Lower lobe of right lung (tissue), 2 donors: ENCODE data around the gene NOP16. TPM values are rescaled to one million over a fixed set of nuclear protein-coding genes. Genes with fewer than 3 reads are reported as not detected.
A peak's percentile ranks its signal among the peaks of the same experiment; 100 is the strongest.

Experiments used
- ATAC-seq, 2 donors: fragments of 200-7000 bp; cut with Tn5 transposase; one replicate each; pipeline ENCODE4 v1.9.1; 2020 to 2022; ENCODE audit warnings: mild to moderate bottlenecking in 2 of 2, moderate library complexity in 2 of 2
- DNase-seq: peaks from one replicate; pipeline ENCODE4 v3.0.0-alpha.2; 2020
- H3K27ac ChIP-seq: fragments of 200-600 bp; one replicate; pipeline ENCODE4 v1.8.0; 2022
- H3K27me3 ChIP-seq: fragments of 200-600 bp; one replicate; pipeline ENCODE4 v1.8.0; 2022; ENCODE audit warnings: low read depth
- H3K36me3 ChIP-seq: fragments of 200-600 bp; one replicate; pipeline ENCODE4 v1.8.0; 2022; ENCODE audit warnings: mild to moderate bottlenecking
- H3K4me1 ChIP-seq: fragments of 200-600 bp; one replicate; pipeline ENCODE4 v1.8.0; 2022
- H3K4me3 ChIP-seq: fragments of 200-600 bp; one replicate; pipeline ENCODE4 v1.8.0; 2022; ENCODE audit warnings: mild to moderate bottlenecking
- H3K9me3 ChIP-seq: fragments of 200-600 bp; one replicate; pipeline ENCODE4 v1.8.0; 2022
- intact Hi-C: fragments of 100-400 bp; cut with DNase I; formaldehyde crosslinking; loops from one replicate; pipeline ENCODE4 v1.11.0; 2022
- long read RNA-seq: library from polyadenylated mRNA; unstranded; transcript quantifications from one replicate; pipeline ENCODE4 v2.0.0, GENCODE V29; 2021
- total RNA-seq: library from RNA; stranded (reverse); fragmentation: NEBNext Ultra II Directional; extraction: Animal tissue kit (Norgen Biotek cat#: 25700); gene quantifications from one replicate; pipeline ENCODE4 v1.2.1, GENCODE V29; 2021
- TF ChIP-seq, protein P1 (sequence below): fragments of 200-600 bp; IDR thresholded peaks from one replicate; pipeline ENCODE4 v1.8.0; 2022; ENCODE audit warnings: antibody characterized with exemption, mild to moderate bottlenecking
- donor health status: DM: no; HTN: yes; CAD: no; lungs with severe emphysema.

NOP16 gene, protein sequence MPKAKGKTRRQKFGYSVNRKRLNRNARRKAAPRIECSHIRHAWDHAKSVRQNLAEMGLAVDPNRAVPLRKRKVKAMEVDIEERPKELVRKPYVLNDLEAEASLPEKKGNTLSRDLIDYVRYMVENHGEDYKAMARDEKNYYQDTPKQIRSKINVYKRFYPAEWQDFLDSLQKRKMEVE
- 11.8 TPM for total RNA-seq
- long read RNA-seq, transcript NOP16-207 (5 exons, 1,258 nt): major isoform, 12 of 17 reads
- long read RNA-seq, partial matches to known transcripts: 1 of 17 reads
- long read RNA-seq, other reads (novel, unspliced or antisense): 1 of 17 reads

DNA sequence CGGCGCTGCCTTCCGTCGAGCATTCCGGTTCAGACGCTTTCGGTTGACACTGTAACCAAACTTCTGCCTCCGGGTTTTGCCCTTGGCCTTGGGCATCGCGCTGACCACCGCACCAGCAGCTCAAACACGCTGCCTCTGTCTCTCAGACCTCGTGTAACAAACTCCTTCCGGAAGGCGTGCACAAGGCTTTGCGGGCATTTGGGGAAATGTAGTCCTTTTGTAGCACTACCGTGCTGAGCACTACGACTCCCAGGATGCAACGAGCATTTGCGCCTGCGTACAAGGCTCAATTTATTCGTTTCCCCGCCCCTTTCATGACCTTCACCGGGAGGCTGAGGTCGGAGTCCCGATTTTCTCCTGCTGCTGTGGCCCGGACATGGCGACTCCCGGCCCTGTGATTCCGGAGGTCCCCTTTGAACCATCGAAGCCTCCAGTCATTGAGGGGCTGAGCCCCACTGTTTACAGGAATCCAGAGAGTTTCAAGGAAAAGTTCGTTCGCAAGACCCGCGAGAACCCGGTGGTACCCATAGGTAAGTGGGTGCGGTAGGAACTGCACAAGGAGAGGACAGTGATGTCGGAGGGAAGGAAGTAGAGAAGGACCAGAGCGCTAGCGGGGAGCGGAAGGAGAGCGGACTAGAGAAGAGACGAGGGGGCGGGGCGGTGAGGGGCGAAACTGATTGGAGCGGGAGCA is at the start of gene NOP16, which contains the start of gene HIGD2A:
TSS of gene NOP16 (minus strand) at position 155 of the 691 bp plus-strand sequence. CDS start at position 96, 59 bp downstream.
TSS of gene HIGD2A (plus strand) at position 308 of the 691 bp plus-strand sequence. CDS start at position 377, 69 bp downstream.
- TF ChIP-seq, protein P1, sequence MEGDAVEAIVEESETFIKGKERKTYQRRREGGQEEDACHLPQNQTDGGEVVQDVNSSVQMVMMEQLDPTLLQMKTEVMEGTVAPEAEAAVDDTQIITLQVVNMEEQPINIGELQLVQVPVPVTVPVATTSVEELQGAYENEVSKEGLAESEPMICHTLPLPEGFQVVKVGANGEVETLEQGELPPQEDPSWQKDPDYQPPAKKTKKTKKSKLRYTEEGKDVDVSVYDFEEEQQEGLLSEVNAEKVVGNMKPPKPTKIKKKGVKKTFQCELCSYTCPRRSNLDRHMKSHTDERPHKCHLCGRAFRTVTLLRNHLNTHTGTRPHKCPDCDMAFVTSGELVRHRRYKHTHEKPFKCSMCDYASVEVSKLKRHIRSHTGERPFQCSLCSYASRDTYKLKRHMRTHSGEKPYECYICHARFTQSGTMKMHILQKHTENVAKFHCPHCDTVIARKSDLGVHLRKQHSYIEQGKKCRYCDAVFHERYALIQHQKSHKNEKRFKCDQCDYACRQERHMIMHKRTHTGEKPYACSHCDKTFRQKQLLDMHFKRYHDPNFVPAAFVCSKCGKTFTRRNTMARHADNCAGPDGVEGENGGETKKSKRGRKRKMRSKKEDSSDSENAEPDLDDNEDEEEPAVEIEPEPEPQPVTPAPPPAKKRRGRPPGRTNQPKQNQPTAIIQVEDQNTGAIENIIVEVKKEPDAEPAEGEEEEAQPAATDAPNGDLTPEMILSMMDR: no peak
- Histone ChIP-seq H3K27me3 (no peaks in the 10 kb centered on the region), H3K9me3 (no peaks in the 10 kb centered on the region), H3K4me3 (peak within 1 kb of the TSS; percentile 90), H3K4me1 (peaks cover 23% of the 10 kb centered on the region), H3K36me3 (peaks cover 51% of the 10 kb centered on the region), H3K27ac (peak within 1 kb of the TSS; percentile 95)
- ATAC-seq (peak; percentile 97 to 98), DNase-seq (peak; percentile 100)
- intact Hi-C loops: no loop called here

DNA sequence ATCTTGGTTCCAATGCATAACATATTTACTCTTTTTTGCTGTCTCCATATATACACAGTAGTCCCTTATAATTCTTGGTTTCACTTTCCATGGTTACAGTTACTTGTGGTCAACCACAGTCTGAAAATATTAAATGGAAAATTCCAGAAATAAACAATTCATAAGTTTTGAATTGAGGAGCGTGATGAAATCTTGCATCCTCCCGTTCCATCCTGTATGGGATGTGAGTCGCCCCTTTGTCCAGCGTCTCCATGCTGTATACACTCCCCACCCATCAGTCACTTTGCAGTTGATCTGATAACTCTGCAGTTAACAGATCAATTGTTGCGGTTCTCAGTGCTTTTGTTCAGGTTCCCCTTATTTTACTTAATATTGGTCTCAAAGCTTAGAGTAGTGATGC is 48.3 kb upstream of the NOP16 start:
- Histone ChIP-seq H3K9me3 (no peaks in the 10 kb centered on the region), H3K27me3 (no peaks in the 10 kb centered on the region), H3K36me3 (no peaks in the 10 kb centered on the region), H3K4me1 (peaks cover 10% of the 10 kb centered on the region), H3K27ac (peak overlapping the region; percentile 34), H3K4me3 (peak overlapping the region; percentile 23)
- TF ChIP-seq, protein P1: no peak
- DNase-seq (no peak), ATAC-seq (no peak)
- intact Hi-C loops: no loop called here

DNA sequence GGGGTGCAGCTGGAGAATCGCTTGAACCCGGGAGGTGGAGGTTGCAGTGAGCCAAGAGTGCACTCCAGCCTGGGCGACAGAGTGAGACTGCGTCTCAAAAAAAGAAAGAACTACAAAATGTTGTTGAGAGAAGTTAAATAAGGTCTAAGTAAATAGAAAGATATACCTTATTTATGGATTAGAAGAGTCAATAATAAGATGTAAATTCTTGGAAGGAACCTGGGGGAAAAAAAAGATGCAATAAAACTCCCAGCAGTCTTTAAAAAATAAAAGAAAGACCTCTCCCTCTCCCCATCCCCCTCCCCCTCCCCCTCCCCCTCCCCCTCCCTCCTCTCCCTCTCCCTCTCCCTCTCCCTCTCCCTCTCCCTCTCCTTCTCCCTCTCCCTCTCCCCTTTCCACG is 44.3 kb upstream of the NOP16 start:
- DNase-seq (no peak), ATAC-seq (no peak)
- H3K27me3 ChIP-seq: peaks cover 7% of the 10 kb centered on the region
- peaks cover 10% of the 10 kb centered on the region for H3K4me1 ChIP-seq
- TF ChIP-seq, protein P1: no peak
- H3K36me3 ChIP-seq: no peaks in the 10 kb centered on the region
- intact Hi-C loops: no loop called here
- H3K27ac ChIP-seq: no peak overlapping the region
- no peak overlapping the region for H3K4me3 ChIP-seq
- H3K9me3 ChIP-seq: no peaks in the 10 kb centered on the region

DNA sequence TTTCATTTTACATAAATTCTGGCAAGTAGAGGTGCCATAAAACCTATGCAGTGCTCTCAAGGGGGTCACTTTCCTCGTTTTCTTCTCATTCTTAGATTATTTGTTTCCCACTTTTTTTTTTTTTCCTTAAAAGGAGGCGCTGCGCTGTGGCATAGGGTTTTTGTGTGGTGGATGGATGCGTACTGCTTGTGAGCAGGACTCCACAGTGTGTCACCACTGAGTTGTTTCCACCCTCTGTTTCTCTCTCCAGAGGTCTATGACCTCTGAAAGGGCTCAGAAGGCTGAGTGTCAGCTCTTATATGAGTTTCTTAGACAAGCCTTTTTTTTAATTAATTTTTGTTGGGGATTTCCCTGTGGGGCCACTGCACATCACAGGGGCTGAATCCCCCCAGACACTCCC is 41.6 kb upstream of the NOP16 start:
- Histone ChIP-seq H3K36me3 (no peaks in the 10 kb centered on the region), H3K9me3 (no peaks in the 10 kb centered on the region), H3K4me3 (no peak overlapping the region), H3K27ac (no peak overlapping the region), H3K4me1 (no peaks in the 10 kb centered on the region), H3K27me3 (peaks cover 7% of the 10 kb centered on the region)
- intact Hi-C loops: no loop called here
- TF ChIP-seq, protein P1: no peak
- ATAC-seq (no peak), DNase-seq (no peak)

DNA sequence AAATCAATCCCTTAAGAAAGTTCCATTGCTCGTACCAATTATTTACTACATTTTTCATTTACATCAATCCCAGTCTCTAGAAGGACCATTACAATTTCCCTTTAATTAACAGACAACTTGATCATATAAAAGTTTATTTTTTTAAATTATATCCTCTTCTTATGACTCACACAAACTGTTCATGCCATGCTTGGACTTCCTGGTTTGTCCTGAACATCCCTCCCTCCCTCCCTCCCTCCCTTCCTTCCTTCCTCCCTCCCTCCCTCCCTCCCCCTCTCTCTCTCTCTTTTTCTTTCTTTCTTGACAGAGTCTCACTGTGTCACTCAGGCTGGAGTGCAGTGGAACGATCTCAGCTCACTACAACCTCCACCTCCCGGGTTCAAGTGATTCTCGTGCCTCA is 39.6 kb upstream of the NOP16 start:
- Histone ChIP-seq H3K27ac (no peak overlapping the region), H3K36me3 (no peaks in the 10 kb centered on the region), H3K4me1 (no peaks in the 10 kb centered on the region), H3K27me3 (peaks cover 7% of the 10 kb centered on the region), H3K4me3 (no peak overlapping the region), H3K9me3 (no peaks in the 10 kb centered on the region)
- ATAC-seq (no peak), DNase-seq (no peak)
- intact Hi-C loops: no loop called here
- TF ChIP-seq, protein P1: no peak
